Cardiac fibroblast (primary cell): ENCODE measurements around the gene DPH2.
A peak's percentile ranks its signal among the peaks of the same experiment; 100 is the strongest.

Source experiments
- DNase-seq, 2 donors: peaks; one replicate each; pipeline versions ENCODE4 v3.0.0 to v3.0.0-alpha.2; 2010; ENCODE audit warnings: low read depth in 2 of 2
- H3K4me3 ChIP-seq, 2 donors: replicated peaks in 1 of 2; 1 replicate in 1 of 2; 2 replicates in 1 of 2; pipeline ENCODE4 v1.5.1; 2011; ENCODE audit warnings: low read depth in 2 of 2, low read length in 2 of 2, mild to moderate bottlenecking in 2 of 2, moderate library complexity in 1 of 2
- TF ChIP-seq, protein P1 (sequence below): IDR thresholded peaks from one replicate; pipeline ENCODE4 v1.5.1; 2011; ENCODE audit warnings: low read depth, mild to moderate bottlenecking, low read length, inconsistent platforms

DPH2 gene

DNA sequence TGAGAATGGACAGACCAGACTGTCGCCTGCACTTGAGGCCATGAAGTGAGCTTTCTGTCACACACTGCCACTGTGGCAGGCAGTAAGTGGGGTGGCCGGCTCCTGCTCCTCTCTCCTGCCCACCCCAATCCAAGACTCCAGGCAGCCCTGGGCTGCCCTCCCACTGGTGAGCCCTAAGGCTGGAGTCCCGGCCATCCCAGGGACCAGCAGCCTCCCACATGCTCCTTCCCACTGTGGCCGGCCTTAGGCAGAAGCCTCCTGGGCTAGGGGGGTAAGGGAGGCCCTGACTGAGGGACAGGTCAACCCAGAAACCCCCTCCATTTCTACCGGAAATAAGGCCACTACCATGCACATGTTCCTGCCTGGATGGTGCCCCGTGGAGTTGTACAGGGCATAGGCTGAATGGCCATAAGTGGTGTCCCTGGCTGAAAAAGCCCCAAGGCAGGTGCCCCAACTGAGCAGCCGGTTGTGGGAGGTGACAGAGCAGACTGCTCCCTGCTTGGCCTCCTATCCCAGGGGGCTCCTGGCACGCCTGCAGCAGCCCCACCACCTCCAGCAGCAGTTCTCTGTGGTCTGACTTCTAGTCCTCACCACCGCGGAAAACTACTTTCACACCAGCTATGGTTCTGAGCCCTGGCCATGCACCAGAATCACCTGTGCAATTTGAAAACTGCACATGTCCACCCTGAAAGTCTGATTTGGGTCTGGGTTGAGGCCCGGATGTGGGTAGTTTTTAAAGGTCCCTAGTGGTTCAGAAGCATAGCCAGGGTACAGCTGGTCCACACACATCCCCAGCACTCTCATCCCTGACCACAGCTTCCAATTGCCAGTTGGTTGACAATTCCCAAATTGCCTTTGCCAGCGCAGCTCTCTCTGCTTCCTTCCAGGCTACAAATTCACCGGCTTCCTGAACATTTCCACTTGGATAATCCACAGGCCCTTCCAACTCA, 37.8 kb upstream of the DPH2 start:
- TF ChIP-seq, protein P1, sequence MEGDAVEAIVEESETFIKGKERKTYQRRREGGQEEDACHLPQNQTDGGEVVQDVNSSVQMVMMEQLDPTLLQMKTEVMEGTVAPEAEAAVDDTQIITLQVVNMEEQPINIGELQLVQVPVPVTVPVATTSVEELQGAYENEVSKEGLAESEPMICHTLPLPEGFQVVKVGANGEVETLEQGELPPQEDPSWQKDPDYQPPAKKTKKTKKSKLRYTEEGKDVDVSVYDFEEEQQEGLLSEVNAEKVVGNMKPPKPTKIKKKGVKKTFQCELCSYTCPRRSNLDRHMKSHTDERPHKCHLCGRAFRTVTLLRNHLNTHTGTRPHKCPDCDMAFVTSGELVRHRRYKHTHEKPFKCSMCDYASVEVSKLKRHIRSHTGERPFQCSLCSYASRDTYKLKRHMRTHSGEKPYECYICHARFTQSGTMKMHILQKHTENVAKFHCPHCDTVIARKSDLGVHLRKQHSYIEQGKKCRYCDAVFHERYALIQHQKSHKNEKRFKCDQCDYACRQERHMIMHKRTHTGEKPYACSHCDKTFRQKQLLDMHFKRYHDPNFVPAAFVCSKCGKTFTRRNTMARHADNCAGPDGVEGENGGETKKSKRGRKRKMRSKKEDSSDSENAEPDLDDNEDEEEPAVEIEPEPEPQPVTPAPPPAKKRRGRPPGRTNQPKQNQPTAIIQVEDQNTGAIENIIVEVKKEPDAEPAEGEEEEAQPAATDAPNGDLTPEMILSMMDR = no peak
- DNase-seq = no peak
- no peak overlapping the region for H3K4me3 ChIP-seq

DNA sequence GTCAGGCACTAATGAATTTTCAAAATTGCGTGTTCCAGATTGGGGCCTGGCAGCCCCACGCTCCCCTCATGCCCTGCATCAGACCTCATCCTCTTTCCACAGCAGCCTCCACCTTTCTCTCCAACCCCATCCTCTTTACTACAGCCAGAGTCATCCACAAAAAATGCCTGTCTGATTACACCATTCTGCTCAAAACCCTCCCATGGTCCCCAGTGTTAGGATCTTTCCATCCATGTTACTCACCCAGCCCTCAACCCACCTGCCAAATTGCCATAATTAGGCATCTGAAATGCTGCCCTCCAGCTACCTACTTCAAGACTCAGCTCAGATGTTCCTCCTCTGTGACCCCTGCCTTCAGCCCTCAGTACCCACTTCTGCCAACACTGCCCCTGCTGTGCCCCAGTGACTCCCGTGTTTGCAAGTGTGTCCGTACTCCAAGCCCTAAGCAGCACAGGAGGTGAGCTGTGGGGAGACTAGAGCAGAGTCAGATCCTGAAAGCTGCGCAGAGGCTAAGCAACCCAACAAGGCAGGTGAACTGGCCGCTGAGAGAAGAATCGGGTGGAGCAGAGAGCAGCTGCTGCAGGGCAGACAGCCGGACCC, 36.9 kb upstream of the DPH2 start:
- TF ChIP-seq, protein P1 = no peak
- H3K4me3 ChIP-seq = peak overlapping the region; percentile 39 to 43
- peak; percentile 25 to 60 for DNase-seq

DNA sequence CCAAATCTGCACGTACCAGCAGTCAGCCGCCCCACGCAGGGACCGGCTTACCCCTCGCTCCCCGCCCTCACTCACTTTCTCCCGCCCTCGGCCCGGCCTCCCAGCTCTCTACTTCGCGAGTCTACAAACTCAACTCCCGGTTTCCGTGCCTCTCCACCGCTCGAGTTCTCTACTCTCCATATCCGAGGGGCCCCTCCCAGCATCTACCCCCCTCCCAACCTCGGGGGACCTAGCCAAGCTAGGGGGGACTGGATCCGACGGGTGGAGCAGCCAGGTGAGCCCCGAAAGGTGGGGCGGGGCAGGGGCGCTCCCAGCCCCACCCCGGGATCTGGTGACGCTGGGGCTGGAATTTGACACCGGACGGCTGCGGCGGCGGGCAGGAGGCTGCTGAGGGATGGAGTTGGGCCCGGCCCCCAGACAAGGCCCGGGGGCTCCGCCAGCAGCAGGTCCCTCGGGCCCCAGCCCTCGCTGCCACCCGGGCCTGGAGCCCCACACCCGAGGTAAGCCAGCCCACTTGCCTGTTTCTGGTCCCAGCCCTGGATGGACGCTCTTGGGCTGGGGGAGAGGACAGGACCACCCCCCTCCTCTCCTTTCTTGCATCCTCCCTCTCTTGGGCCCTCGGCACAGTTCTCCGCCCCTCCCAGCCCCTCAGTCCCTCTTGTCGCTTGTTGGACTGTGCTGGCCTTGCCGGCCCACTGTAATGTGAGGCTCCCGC, 36.3 kb upstream of the DPH2 start, which contains the start of gene ARTN:
TSS of gene ARTN (plus strand) at position 416 of the 715 bp plus-strand sequence. CDS start 1,856 bp downstream, outside the sequence.
- DNase-seq = peak in 1 of 2 donors; percentile 6
- H3K4me3 ChIP-seq = peak within 1 kb of the TSS; percentile 39 to 43
- TF ChIP-seq, protein P1 = no peak

DNA sequence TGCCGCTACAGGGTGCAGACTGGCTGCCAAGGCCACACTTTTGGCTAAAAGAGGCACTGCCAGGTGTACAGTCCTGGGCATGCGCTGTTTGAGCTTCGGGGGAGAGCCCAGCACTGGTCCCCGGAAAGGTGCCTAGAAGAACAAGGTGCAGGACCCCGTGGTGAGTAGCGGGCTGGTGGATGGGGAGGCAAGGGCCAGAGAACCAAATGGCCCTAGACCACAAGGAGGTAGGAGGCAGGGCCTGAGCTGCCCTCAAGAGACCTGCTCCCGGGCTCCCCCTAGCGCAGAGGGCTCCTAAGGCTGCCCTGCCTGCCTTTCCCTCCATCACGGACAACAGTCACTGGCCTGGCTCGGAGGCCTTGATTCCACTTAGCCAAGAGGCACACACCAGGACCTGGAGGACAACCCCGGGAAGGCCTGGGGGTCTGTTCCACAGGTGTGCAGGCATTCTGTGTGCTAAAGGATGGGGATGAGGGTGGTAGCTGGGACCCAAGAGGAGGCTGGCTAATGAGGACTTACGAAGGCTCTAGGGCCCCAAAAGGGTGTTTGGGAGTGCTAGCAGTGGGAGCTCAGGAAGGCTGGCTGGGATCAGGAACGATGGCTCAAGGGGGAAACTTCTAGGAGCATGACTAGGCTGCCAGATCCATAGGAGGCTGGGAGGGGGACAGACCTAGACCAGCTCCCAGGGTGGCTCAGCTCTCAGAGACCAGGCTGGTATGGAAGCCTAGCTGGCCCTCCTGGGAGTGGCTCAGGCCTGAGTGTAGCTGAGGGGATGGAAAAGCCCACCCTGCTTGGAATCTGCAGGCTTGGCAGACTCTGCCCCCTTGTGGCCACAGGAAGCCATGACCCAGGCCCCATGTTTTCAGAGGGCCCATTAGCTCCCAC, 35.5 kb upstream of the DPH2 start:
- H3K4me3 ChIP-seq = no peak overlapping the region
- DNase-seq = peak; percentile 66 to 69
- TF ChIP-seq, protein P1 = peak; percentile 97

DNA sequence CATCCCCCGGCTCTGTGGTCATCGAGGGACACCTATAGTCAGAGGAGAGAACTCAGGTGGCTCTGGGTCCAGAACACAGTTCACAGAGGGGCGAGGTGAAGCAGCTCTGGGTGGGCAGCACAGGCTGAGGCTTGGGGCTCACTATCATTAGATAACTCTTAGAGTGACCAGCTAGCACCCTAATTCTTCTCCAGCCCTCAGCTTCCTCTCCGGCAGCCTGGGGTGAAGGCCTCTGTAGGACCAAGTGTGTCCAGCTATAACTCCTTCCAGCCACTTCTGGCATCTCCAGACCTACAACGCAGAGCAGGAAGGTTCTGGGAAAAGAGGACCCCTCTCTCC, 34.9 kb upstream of the DPH2 start:
- DNase-seq = no peak
- H3K4me3 ChIP-seq = no peak overlapping the region
- TF ChIP-seq, protein P1 = no peak
